Effector memory CD8-positive, alpha-beta T cell (primary cell): ENCODE data around the gene NT5E.
A peak's percentile ranks its signal among the peaks of the same experiment; 100 is the strongest.

Source experiments
- ATAC-seq: fragments of 150-1000 bp; cut with Tn5 transposase; replicated peaks from 2 replicates; pipeline ENCODE4 v1.10.0; 2021; ENCODE audit warnings: mild to moderate bottlenecking, moderate library complexity
- DNase-seq, 3 experiments: peaks; one replicate each; pipeline ENCODE4 v3.0.0; 2021
- H3K27ac Mint-ChIP-seq, 2 donors: one replicate each; pipeline ENCODE4 v1.8.0; 2022; ENCODE audit warnings: mild to moderate bottlenecking in 2 of 2, mixed read lengths in 2 of 2, moderate library complexity in 2 of 2
- H3K27me3 Mint-ChIP-seq, 2 donors: one replicate each; pipeline ENCODE4 v1.8.0; 2022; ENCODE audit warnings: mixed read lengths in 2 of 2
- H3K36me3 Mint-ChIP-seq: one replicate; pipeline ENCODE4 v1.8.0; 2022; ENCODE audit warnings: mild to moderate bottlenecking, moderate library complexity, mixed read lengths; ENCODE audit not compliant: insufficient read depth
- H3K4me1 Mint-ChIP-seq, 2 donors: one replicate each; pipeline ENCODE4 v1.8.0; 2022; ENCODE audit warnings: low read depth in 2 of 2, mixed read lengths in 2 of 2
- H3K4me3 Mint-ChIP-seq, 2 donors: one replicate each; pipeline ENCODE4 v1.8.0; 2022; ENCODE audit warnings: mild to moderate bottlenecking in 2 of 2, mixed read lengths in 2 of 2, moderate library complexity in 2 of 2
- H3K9me3 Mint-ChIP-seq, 2 donors: one replicate each; pipeline ENCODE4 v1.8.0; 2022; ENCODE audit warnings: mixed read lengths in 2 of 2

Gene NT5E

DNA sequence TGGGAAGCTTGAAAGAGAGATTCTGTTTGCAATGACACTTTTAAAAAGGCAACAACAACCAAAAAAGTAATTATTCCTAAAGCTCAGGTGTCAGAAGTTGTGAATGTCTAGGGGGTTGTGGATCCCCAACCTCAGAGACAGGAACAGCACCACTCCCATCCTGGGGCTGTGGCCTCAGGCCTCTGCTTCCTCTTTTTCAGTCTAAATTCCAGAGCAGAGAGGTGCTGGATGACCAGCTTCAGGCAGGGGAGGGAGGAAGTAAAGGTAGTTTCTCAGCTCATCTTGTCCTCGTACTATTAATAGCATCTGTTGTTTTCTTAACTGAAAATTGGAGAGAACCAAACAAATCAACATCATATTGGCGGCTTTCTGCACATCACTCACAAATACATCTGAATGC, 8.3 kb downstream of the NT5E start:
- no peak for ATAC-seq
- Mint-ChIP-seq H3K9me3 (no peaks in the 10 kb centered on the region), H3K36me3 (peaks cover 12% of the 10 kb centered on the region), H3K27ac (peak overlapping the region; percentile 14 to 35), H3K27me3 (peaks cover 0 to 11% of the 10 kb centered on the region in 2 donors), H3K4me3 (peak overlapping the region in 1 of 2 donors; percentile 5), H3K4me1 (peaks cover 47 to 57% of the 10 kb centered on the region in 2 donors)
- no peak for DNase-seq

DNA sequence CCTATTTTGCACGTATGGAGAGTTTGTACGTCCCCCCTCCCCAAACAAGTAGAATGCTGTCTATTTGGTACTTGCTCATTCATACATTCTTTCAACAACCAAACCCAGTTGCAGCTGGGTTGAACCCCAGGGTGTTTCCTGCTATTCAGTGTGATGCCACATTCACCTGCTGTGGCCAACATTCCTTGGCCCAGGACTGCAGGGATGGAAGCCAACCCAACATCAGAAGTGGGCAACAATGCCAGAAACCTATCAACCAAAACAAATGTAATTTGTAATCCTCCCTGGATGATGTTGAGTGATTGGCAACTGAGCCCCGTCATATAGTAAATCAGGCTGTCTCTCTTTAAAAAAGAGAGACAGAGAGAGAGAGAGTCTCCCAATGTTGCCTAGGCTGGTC, 8.9 kb downstream of the NT5E start:
- peak overlapping the region in 1 of 2 donors; percentile 35 for H3K27ac Mint-ChIP-seq
- peaks cover 0 to 10% of the 10 kb centered on the region in 2 donors for H3K27me3 Mint-ChIP-seq
- peaks cover 46 to 51% of the 10 kb centered on the region in 2 donors for H3K4me1 Mint-ChIP-seq
- H3K36me3 Mint-ChIP-seq: peaks cover 12% of the 10 kb centered on the region
- no peaks in the 10 kb centered on the region for H3K9me3 Mint-ChIP-seq
- ATAC-seq (no peak), DNase-seq (no peak)
- H3K4me3 Mint-ChIP-seq: no peak overlapping the region

DNA sequence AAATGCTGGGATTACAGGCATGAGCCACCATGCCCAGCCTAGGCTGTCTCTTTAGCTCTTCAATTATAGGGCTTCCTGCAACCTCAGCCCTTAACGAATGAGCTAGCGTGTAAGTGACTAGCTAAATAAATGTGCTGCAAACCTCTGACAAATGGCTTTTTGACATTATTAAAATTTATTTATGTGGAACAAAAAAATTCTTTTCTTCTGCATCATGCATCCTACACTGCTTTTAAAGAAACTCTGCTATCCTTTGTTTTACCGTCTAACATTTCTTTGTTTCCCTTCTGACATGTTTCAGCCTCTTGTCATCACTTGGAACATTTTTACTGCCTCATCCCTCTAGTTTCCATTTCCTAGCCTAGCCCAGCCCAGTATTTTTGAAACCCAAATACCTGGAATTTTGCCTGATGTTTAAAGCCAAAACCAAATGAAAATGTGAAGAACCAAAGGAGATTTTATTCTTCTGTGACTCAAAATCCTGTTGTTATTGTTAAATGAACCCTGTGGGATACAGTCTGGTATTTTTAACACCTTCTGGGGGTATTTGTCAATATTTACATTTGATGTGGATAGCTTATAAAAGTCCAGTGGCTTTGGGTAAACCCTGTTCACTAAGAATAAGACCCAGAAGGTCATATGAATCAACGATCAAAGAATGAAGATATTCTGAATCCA, 9.5 kb downstream of the NT5E start:
- Mint-ChIP-seq H3K27ac (peak overlapping the region in 1 of 2 donors; percentile 35), H3K9me3 (no peaks in the 10 kb centered on the region), H3K4me1 (peaks cover 44 to 48% of the 10 kb centered on the region in 2 donors), H3K4me3 (no peak overlapping the region), H3K27me3 (peaks cover 0 to 5% of the 10 kb centered on the region in 2 donors), H3K36me3 (peaks cover 12% of the 10 kb centered on the region)
- DNase-seq (no peak), ATAC-seq (no peak)

DNA sequence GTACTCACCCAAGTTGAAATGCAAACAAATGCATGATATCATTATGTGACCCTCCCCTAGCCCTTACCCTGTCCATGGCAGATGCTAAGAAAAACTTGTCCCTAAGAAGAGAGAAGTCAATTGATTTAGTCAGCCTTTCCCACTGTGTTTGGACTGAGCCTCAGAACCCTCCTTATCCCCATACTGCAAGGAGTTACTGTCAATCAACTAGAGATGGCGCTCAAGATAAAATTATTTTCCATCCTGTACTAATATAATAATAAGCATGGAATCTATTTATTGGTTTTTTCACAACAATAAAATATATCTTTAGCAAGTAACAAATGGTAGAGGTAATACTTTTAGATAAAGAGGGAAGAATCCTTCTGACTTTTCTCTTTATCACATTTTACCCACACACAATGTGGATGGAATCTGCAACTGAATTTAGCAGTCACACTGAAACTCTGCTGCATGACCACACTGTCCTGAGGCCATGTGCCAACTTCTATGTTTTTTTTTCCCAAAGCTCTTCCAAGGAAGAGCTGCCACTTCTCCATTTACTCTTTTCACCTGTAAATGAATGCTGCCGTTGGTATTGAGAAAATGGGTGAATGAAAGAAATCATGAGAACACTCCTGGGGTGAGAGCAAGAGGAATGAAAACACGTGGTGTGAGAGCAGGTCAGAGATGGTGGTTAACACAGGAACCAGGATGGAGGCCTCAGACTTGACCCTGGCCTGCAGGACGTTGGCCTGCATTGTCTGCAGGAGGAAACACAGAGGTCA, 10.5 kb downstream of the NT5E start:
- no peaks in the 10 kb centered on the region for H3K27me3 Mint-ChIP-seq
- peak overlapping the region; percentile 58 to 71 for H3K4me3 Mint-ChIP-seq
- no peaks in the 10 kb centered on the region for H3K9me3 Mint-ChIP-seq
- ATAC-seq (no peak), DNase-seq (no peak)
- peak overlapping the region; percentile 81 to 89 for H3K27ac Mint-ChIP-seq
- H3K4me1 Mint-ChIP-seq: peaks cover 52 to 58% of the 10 kb centered on the region in 2 donors
- peaks cover 12% of the 10 kb centered on the region for H3K36me3 Mint-ChIP-seq

DNA sequence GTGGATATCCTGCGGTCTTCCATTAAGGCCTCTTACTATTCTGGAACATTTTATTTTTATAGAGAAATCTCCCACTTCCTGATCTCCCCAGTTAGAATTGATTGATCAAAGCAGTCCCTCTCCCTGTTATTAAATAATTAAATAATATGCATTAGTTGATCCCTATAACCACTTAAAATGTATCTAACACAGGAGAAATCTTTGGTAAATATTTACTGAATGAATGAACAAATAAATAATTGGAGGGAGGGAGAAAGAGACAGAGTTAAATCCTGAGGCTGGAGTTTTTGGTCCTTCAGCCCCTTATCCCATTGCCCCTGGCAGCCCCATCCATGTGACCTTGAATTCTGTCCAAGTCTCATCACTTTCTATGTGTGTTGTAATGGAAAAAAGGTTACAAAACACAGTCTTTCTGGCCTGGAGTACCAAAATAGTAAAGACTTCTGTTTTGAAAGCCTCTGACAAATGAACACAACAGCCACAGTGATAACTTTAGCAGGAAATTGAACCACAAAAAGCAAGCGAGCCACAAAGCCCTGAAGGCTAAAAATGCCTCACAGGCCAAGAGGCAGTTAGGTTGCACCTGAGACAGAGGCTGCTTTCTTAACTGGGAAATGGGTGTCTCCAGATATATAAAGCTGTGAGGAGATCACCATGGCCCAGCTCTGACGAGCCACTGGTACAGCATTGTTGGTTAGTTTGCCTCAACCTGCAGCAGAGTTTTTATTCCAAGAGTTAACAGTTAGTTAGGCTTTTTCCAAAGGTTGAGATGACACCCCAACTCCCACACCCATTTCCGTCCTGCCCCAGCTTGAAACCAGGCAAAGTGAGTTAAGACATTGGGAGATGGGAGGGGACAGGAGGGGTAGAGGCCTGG, 11.3 kb downstream of the NT5E start:
- Mint-ChIP-seq H3K4me3 (peak overlapping the region; percentile 58 to 71), H3K36me3 (peaks cover 12% of the 10 kb centered on the region), H3K27me3 (no peaks in the 10 kb centered on the region), H3K27ac (peak overlapping the region; percentile 81 to 89), H3K9me3 (no peaks in the 10 kb centered on the region), H3K4me1 (peaks cover 60 to 66% of the 10 kb centered on the region in 2 donors)
- DNase-seq (peak; percentile 37 to 53 (median 42)), ATAC-seq (peak; percentile 86)

DNA sequence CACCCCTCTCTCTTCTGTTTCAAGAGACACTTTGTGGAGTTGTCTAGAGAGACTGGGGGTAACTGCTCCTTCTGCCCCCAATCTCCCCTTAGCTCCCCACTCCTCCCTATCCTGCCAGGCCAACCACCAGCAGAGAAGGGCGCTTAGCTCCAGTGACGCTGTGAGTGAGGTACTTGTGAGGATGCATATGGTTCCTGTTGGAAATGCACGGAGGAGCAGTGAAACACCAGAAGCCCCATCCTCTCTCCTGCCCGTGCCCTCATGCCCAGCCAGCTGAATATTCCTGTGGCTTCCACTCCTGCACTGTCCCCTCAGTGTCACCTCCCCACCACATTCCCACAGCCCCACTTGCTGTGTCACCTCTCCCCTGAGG, 11.9 kb downstream of the NT5E start:
- Mint-ChIP-seq H3K4me1 (peaks cover 61 to 62% of the 10 kb centered on the region in 2 donors), H3K9me3 (no peaks in the 10 kb centered on the region), H3K27me3 (no peaks in the 10 kb centered on the region), H3K27ac (peak overlapping the region; percentile 81 to 89), H3K4me3 (peak overlapping the region; percentile 58 to 71), H3K36me3 (peaks cover 12% of the 10 kb centered on the region)
- no peak for DNase-seq
- ATAC-seq: no peak

DNA sequence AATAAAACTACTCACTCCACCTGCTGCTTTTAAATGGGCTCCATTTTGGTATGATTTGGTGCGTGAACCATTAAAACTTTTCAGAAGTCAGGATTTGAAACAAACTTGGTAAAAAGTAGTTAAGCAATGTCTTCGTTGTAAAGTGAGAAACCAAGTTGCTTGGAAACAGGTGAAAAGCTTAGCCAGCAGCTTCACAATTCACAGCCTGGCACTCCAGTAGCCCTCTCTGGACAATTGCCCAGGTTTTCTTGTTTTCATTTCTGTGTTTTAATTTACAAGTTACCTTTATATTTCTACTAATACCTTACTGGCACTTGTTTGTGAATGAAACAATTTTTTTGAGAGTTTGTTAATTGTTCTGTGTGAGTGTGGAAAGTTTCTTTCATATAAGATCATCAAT, 12.8 kb downstream of the NT5E start:
- peak overlapping the region in 1 of 2 donors; percentile 71 for H3K4me3 Mint-ChIP-seq
- ATAC-seq (no peak), DNase-seq (no peak)
- peaks cover 55 to 57% of the 10 kb centered on the region in 2 donors for H3K4me1 Mint-ChIP-seq
- no peaks in the 10 kb centered on the region for H3K27me3 Mint-ChIP-seq
- no peaks in the 10 kb centered on the region for H3K9me3 Mint-ChIP-seq
- H3K27ac Mint-ChIP-seq: peak overlapping the region; percentile 81 to 89
- peaks cover 12% of the 10 kb centered on the region for H3K36me3 Mint-ChIP-seq

DNA sequence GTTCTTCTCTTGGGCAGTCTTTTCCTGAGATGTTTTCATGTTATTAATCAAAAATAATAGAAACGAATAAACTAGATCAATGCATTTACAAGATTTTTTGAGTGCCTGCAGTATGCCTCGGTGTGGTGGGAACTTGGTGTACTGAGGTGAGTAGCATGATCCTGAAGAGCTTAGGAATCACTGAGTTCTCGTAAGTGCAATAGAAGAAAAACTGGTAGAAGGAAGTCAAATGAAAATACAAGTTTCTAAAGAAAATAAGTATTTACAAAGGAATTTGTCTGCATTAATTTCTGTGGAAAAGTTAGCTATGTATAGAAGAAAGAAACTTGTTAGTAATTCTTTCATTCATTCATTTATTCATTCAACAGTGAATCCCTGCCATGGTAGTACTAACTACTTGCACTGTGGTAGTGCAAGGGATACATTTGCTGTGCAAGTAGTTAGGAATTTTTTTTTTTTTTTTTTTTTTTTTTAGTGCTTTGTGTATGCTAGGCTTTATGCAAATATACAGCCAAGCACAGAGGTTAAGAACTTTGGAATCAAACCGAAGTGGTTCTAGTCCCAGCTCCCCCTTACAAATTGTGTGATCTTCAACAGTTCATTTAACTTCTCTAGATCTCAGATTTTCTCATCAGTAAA, 13.9 kb downstream of the NT5E start:
- H3K4me1 Mint-ChIP-seq: peaks cover 46 to 50% of the 10 kb centered on the region in 2 donors
- DNase-seq (no peak), ATAC-seq (no peak)
- H3K27ac Mint-ChIP-seq: peak overlapping the region; percentile 24 to 78
- H3K9me3 Mint-ChIP-seq: no peaks in the 10 kb centered on the region
- no peak overlapping the region for H3K4me3 Mint-ChIP-seq
- peaks cover 6 to 7% of the 10 kb centered on the region in 2 donors for H3K27me3 Mint-ChIP-seq
- H3K36me3 Mint-ChIP-seq: peaks cover 12% of the 10 kb centered on the region

DNA sequence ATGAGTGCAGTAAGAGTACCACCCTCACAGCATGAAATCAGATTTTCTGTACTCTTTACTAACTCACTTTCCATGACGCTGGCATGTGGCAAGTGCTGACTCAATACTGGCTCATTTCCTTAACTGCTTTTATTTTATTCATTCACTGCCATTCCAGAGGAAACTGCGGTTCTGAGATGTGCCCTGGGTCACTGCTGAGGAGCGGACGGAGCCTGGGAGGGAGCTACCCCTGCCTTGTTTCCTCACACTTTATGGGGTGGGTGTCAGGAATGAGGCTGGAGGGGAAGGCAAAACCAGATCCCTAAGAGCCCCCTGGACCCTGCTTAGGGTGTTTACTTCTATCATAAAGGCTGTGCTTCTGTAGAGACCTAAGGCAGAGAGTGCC, 14.4 kb downstream of the NT5E start:
- Mint-ChIP-seq H3K4me3 (peak overlapping the region in 1 of 2 donors; percentile 13), H3K4me1 (peaks cover 42 to 45% of the 10 kb centered on the region in 2 donors)
- ATAC-seq: no peak

DNA sequence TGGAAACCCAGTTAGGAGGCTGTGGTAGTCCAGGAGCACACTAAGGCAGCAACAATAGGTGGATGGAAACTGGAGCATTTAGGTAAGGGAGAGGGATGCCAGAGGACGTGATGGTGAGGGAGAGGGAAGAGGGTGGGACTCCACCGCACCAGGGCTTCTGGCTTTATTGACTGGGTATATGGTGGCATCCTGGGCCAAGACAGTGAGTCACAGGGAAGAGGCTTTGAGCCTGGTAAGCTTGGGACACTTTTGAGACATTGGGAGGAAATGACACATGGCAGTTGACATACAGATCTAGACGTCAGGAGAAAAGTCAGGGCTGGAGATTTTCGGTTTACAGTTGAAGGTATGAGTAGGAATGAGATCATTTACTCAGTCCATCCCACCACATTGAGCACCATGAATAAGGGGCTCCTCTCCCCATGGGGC, 14.9 kb downstream of the NT5E start:
- ATAC-seq (no peak), DNase-seq (no peak)
- no peaks in the 10 kb centered on the region for H3K9me3 Mint-ChIP-seq
- peaks cover 6 to 8% of the 10 kb centered on the region in 2 donors for H3K27me3 Mint-ChIP-seq
- H3K27ac Mint-ChIP-seq: peak overlapping the region; percentile 24 to 78
- H3K4me3 Mint-ChIP-seq: peak overlapping the region; percentile 13 to 54
- peaks cover 7% of the 10 kb centered on the region for H3K36me3 Mint-ChIP-seq
- peaks cover 42 to 45% of the 10 kb centered on the region in 2 donors for H3K4me1 Mint-ChIP-seq

More for the DNA sequence above, 14.4 kb downstream of the NT5E start:
- H3K27me3 Mint-ChIP-seq: peaks cover 6 to 8% of the 10 kb centered on the region in 2 donors
- no peak for DNase-seq
- peaks cover 7% of the 10 kb centered on the region for H3K36me3 Mint-ChIP-seq
- peak overlapping the region; percentile 24 to 78 for H3K27ac Mint-ChIP-seq
- no peaks in the 10 kb centered on the region for H3K9me3 Mint-ChIP-seq

DNA sequence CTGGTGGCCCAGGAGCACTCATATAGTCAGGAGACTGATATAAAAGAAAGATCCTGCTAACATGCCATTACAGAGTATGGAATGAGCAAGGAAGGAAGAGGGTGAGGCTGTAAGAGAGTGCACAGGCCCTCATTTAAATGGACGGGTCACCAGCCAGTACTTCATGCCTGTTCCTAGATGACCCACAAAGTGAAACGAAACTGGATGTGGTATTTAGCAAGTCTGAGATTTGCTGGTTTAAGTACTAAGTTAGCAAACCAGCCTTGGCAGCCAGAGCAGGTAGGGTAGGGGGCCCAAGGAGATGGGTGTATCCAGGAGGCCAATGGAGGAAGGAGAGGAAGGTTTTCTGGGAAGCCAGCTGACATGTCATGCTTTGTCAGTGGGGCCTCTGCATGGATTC, 15.9 kb downstream of the NT5E start:
- Mint-ChIP-seq H3K27ac (peak overlapping the region; percentile 3 to 4), H3K9me3 (no peaks in the 10 kb centered on the region), H3K36me3 (peaks cover 7% of the 10 kb centered on the region), H3K4me3 (peak overlapping the region; percentile 54 to 56), H3K27me3 (peaks cover 6 to 8% of the 10 kb centered on the region in 2 donors), H3K4me1 (peaks cover 40 to 41% of the 10 kb centered on the region in 2 donors)
- peak; percentile 21 for ATAC-seq
- DNase-seq: no peak

DNA sequence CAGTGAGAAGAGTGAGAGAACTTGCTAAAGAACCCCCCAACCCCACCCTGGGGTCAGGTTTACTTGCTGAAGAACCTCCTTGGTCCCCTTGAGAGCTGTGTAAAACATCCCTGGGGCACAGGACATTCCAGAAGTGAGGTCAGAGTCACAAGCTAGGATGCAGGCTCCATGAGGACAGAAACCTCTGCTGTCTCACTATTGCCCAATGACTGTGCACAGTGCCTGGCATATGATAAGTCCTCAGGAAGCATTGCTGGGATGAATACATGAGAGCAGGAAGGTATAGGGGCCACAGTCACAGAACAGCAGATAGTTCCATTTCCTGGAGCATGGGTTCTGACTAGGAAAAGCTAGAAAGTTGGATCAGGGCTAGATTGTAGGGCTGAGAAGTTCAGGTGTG, 18.4 kb downstream of the NT5E start:
- ATAC-seq (no peak), DNase-seq (no peak)
- H3K36me3 Mint-ChIP-seq: no peaks in the 10 kb centered on the region
- no peaks in the 10 kb centered on the region for H3K9me3 Mint-ChIP-seq
- no peak overlapping the region for H3K27ac Mint-ChIP-seq
- H3K4me3 Mint-ChIP-seq: no peak overlapping the region
- peaks cover 6 to 8% of the 10 kb centered on the region in 2 donors for H3K27me3 Mint-ChIP-seq
- H3K4me1 Mint-ChIP-seq: peaks cover 22 to 24% of the 10 kb centered on the region in 2 donors
